Measurements from ENCODE around the gene KMT2B.
A peak's percentile ranks its signal among the peaks of the same experiment; 100 is the strongest.

KMT2B gene

DNA sequence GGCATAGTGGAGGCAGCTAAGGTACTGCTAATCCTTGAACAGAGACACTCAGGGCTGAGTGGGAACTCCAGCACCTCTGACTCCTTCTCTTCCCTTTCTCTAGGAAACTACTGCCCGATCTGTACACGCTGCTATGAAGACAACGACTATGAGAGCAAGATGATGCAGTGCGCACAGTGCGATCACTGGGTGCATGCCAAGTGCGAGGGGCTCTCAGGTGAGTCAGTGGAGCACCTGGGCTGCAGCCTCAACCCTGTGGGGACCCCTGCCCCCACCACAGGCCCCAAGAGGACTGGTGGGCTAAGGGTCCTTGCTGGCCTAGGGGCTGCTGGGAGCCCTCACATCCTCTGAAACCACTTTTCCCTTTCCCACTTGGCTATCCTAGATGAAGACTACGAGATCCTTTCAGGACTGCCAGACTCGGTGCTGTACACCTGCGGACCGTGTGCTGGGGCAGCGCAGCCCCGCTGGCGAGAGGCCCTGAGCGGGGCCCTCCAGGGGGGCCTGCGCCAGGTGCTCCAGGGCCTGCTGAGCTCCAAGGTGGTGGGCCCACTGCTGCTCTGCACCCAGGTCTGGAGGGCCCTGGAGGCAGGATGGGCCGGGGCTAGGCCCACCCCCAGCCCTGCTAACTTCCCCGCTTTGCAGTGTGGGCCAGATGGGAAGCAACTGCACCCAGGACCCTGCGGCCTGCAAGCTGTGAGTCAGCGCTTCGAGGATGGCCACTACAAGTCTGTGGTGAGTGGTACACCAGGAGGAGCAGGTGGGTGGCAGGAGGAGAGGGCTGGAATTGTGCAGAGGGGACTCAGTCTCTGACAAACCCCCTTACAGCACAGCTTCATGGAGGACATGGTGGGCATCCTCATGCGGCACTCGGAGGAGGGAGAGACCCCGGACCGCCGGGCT, 9.5 kb downstream of the KMT2B start:
- DNase-seq: no peak

DNA sequence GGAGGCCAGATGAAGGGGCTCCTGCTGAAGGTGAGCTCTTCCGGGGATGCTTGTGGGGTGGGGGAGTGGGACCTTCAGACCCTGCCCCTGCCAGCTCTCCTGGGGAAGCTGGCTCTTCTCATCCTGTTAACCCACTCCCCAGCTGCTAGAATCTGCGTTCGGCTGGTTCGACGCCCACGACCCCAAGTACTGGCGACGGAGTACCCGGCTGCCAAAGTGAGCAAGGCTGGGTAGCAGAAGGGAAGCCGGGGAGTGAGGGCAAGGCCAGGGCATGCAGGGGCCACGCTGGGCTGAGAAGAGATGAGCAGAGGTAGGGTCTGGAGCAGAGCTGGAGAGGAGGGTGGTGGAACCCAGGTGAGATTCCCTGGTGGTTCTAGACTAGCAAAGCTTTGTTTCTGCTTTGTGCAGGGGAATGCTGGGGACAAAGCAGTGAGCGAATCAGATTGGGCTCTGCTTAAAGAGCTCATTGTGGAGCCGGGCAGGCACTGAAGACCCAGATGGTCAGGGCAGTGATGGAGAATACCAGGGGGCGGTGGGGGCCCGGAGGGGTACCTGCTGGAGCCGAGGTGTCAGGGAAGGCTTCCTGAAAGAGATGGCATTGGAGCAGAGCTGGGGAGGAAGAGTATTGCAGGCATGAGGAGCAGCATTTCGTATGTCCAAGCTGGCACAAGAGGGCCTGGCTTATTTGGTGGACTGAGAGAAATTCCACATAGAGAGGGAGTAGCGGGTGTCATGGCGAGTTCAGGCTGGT, 10.3 kb downstream of the KMT2B start:
- DNase-seq: no peak

DNA sequence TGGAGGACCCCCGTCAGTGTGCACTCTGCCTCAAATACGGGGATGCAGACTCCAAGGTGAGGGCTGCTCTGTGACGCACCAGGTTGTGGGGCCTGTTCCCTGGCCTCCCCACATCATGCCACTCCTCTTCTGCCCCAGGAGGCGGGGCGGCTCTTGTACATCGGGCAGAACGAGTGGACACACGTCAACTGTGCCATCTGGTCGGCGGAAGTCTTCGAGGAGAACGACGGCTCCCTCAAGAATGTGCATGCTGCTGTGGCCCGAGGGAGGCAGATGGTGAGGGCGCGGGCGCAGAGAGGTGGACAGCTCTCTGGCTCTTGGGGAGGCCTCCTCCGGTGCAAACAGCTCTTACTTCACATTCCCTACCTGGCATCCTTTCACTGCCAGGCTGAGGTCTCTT, 11.2 kb downstream of the KMT2B start:
- DNase-seq: no peak

DNA sequence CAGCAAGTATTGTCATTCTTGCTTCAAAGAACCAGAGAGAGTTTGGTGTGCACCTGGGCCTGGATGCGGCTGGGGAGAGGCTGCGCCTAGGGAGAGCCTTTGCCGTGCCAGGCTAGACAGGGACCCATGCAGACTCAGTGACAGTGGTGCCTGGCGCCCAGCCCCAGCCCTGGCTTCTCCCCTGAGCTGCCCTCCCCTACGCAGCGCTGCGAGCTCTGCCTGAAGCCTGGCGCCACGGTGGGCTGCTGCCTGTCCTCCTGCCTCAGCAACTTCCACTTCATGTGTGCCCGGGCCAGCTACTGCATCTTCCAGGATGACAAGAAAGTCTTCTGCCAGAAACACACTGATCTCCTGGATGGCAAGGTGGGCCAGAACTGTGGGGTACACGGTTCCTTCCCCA, 12.0 kb downstream of the KMT2B start:
- no peak for DNase-seq

DNA sequence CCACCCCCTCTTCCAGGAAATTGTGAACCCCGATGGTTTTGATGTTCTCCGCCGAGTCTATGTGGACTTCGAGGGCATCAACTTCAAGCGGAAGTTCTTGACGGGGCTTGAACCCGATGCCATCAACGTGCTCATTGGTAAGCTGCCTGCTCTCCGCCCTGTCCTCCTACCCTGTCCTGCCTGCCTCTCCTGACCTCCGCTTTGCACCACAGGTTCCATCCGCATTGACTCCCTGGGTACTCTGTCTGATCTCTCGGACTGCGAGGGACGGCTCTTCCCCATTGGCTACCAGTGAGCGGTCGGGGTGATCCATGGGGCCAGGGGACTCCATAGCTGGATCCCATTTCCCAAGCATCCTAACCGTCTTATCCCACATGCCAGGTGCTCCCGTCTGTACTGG, 12.5 kb downstream of the KMT2B start:
- DNase-seq: no peak

DNA sequence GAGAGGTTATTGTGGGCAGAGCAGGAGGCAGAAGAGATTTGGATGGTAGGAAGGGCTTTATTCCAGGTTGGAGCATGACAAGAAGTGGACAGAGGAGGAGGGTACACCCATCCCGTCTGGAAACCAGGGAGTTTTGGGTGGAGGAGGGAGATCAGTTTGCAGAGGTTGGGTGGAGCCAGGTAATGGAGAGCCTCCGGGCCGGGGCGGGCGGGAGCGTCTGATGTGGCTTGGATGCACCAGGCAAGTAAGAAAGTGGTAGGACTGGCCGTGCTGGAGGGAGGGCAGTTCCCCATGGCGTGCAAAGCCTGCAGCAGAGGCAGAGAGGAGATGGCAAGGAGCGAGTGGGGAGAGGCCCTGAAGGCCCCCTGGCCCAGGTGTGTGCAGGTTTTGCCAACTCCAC, 13.6 kb downstream of the KMT2B start:
- DNase-seq: no peak

DNA sequence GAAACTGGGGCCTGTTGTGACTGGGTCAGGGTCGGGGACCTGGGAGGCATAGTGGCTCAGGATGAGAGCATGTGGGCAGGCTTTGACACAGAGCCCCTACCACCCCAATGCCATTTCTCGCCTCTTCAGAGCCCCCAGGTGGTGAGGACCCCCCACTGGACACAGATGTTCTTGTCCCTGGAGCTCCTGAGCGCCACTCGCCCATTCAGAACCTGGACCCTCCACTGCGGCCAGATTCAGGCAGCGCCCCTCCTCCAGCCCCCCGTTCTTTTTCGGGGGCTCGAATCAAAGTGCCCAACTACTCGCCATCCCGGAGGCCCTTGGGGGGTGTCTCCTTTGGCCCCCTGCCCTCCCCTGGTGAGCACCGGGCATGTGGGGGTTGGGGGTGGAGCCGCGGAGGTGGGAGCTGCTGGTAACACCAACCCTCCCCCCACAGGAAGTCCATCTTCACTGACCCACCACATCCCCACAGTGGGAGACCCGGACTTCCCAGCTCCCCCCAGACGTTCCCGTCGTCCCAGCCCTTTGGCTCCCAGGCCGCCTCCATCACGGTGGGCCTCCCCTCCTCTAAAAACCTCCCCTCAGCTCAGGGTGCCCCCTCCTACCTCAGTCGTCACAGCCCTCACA, 14.1 kb downstream of the KMT2B start:
- no peak for DNase-seq

DNA sequence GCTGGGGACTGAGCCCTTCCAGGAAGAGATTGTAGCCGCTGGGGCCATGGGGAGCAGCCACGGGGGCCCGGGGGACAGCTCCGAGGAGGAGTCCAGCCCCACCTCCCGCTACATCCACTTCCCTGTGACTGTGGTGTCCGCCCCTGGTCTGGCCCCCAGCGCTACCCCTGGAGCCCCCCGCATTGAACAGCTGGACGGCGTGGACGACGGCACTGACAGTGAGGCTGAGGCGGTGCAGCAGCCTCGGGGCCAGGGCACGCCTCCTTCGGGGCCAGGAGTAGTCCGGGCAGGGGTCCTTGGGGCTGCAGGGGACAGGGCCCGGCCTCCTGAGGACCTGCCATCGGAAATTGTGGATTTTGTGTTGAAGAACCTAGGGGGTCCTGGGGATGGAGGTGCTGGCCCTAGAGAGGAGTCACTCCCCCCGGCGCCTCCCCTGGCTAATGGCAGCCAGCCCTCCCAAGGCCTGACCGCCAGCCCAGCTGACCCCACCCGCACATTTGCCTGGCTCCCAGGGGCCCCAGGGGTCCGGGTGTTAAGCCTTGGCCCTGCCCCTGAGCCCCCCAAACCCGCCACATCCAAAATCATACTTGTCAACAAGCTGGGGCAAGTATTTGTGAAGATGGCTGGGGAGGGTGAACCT, 14.9 kb downstream of the KMT2B start:
- DNase-seq: no peak

DNA sequence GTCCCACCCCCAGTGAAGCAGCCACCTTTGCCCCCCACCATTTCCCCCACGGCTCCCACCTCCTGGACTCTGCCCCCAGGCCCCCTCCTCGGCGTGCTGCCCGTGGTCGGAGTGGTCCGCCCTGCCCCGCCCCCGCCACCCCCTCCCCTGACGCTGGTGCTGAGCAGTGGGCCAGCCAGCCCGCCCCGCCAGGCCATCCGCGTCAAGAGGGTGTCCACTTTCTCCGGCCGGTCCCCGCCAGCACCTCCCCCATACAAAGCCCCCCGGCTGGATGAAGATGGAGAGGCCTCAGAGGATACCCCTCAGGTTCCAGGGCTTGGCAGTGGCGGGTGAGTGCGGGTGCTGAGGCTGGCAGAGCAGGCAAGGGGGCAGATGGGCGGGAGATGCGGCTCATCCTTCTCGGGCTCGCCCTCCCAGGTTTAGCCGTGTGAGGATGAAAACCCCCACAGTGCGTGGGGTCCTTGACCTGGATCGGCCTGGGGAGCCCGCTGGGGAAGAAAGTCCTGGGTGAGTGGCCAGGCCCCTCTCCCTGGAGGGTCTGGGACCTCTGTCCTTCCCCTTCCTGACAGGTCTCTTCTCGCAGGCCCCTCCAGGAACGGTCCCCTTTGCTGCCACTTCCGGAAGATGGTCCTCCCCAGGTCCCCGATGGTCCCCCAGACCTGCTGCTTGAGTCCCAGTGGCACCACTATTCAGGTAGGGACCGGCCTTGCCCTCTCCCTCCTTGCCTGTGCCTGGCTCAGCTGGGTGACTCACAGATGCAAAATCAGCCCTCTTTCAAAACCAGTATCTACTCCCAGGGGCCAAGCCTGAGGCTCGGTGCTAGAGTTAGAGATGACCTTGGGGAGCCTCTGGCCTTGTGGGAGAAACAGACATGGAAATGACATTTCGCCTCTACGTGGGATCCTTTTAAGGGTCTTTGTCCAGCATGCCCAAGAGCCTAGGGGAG, 15.7 kb downstream of the KMT2B start:
- no peak for DNase-seq

DNA sequence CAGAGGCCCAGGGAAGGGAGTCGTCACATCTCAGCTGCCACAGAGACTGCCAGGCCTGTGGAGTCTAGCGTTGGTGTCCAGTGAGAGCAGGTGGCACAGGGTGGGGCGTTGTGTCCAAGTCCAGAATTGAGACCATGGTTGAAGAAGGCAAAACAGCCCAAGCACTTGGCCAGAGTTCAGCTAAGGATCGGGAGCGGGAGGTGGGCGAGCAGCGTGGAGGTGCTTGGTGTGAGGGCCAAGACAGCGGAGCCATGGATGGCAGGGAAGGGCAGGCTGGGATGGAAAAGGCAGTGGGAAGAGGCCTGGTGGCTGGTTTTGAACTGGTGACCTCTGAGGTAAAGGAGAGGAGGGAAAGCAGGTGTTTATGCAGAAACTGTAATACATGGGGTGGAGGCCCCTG, 16.5 kb downstream of the KMT2B start:
- no peak for DNase-seq

DNA sequence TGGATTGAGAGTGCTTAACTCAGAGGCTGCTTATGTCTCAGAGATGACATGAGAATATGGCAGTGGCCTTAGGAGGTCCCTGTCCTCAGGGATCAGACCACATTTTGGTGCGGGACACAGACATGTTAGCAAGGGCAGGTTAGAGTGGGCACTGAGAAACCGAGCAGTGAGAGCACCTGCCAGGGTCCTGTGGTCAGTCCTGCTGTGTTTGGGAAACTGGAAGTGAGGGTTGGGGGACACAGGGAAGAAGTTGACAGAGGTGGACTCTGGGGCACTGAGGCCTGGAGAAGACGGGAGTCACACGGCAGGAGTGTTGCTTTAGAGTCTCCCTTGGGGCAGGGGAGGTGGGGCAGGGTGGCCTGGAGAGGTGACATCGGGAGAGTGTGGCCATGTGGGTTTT, 17.1 kb downstream of the KMT2B start:
- no peak for DNase-seq

DNA sequence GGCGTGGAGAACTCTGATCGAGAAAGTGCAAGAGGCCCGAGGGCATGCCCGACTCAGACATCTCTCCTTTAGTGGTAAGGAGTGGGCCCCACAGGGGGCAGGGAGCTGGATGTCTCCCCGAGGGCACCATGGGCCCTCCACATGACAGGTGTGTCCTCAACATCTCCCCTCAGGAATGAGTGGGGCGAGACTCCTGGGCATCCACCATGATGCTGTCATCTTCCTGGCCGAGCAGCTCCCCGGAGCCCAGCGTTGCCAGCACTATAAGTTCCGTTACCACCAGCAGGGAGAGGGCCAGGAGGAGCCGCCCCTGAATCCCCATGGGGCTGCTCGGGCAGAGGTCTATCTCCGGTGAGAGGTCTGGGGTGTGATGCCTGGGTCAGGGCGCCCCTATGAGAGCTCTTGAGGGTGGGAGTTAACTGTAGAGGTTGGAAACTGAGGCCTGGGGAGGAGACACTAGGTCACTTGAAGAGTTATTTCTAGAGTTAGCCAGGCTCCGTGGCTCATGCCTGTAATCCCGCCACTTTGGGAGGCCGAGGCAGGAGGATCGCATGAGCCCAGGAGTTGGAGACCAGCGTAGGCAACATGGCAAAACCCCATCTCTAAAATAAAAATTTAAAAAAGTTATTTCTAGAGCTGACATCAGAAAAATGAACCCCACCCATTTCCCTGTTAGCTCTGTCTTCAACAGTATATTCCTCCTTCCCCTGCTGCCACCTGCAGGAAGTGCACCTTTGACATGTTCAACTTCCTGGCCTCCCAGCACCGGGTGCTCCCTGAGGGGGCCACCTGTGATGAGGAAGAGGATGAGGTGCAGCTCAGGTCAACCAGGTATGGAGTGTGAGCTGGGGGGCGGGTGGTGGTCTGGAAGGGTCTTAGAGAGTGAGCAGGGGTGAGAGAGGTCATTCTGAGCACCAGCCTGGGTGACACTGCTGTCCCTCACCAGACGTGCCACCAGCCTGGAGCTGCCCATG, 19.4 kb downstream of the KMT2B start:
- no peak for DNase-seq

DNA sequence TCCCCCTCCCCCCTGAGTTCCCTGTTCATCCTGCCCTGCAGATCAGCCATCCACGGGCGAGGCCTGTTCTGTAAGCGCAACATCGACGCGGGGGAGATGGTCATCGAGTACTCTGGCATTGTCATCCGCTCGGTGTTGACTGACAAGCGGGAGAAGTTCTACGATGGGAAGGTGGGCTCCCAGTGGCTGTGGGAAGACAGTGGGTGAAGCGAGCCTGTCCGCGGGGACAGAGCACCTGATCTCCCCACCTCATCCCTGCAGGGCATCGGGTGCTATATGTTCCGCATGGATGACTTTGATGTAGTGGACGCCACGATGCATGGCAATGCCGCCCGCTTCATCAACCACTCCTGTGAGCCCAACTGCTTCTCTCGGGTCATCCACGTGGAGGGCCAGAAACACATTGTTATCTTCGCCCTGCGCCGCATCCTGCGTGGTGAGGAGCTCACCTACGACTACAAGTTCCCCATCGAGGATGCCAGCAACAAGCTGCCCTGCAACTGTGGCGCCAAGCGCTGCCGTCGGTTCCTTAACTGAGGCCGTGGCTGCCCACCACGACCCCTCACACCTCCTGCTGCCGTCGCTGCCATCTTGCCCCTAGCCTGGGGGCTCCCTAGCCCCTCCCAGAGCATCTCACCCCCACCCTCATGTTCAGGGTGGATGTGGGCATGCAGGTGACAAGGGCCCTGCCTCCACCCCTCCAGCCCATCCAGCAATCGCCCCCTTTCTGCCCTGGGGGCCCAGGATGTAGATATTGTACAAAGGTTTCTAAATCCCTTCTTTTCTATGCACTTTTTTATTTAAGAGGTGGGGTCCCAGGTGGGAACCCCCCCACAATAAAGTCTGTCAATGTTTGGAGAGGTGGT, 20.5 kb downstream of the KMT2B start:
- DNase-seq: no peak

DNA sequence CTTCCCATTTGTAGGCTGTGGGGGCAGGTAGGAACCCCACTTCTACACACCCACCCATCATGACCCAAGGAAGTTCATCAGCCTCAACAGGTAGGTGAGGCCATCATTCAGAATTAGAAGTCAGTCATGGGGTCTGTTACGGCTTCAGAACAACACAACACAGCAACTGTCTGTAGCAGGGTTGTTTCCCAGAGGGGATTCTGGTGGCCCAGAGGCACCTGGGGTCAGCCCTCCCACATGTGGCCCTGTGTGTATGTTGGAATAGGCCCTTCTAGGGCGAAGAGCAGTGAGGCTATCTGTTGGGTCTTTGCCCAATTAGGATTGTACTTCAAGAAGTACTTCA, 21.1 kb downstream of the KMT2B start:
- DNase-seq: no peak

DNA sequence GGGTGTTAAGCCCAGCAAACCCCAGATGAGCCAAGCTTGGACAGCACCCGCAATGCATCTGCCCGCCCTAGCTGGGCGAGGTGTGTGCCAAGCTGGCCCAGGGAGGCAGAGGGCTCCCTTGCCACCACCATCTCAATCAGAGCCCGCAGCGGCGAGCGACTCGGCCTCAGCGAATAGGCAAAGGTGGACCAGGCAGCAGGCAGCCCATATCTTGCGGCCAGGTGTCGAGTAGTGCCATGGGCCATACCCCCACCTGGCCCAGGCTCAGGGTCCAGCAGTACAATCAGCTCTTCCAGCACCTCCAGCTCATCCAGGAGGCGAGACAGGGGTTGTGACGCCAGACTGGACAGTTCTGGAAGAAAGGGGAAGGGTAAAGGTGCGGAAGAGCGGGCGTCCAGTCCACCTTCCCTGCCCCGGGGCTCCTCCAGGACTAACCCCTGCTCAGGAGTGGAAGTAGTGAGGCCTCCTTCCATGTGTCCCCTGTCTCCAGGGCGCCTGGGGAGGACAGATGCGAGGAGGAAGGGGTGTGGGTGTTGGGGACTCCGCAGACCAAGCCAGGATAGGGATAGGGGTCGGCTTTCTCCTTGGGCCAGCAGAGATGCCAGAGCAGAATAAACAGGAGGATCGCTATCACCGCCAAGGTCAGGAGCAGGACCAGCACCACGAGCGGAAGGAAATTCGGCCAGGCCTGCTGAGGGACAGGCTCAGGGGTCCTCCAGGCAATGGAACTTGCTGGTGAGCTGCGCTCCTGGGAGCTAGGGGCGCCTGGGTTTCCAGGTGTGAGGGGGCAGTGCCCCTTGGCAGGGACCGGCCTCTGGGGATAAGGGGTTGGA, 21.7 kb downstream of the KMT2B start:
- no peak for DNase-seq

DNA sequence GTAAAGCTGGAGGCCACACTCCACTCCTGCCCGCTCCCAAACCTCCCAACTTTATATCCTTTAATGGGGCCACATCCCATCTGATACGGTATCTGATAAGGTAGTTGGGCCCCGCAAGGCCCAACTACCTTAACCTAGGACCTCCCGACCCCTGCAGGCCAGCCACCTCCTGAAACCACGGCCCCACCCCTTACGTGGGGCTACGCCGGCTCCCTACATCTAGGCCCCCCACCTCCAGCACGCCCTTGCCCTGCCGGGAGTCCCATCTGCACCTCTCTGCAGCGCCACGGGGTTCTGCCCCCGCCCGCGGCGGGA, 22.3 kb downstream of the KMT2B start:
- DNase-seq: no peak

DNA sequence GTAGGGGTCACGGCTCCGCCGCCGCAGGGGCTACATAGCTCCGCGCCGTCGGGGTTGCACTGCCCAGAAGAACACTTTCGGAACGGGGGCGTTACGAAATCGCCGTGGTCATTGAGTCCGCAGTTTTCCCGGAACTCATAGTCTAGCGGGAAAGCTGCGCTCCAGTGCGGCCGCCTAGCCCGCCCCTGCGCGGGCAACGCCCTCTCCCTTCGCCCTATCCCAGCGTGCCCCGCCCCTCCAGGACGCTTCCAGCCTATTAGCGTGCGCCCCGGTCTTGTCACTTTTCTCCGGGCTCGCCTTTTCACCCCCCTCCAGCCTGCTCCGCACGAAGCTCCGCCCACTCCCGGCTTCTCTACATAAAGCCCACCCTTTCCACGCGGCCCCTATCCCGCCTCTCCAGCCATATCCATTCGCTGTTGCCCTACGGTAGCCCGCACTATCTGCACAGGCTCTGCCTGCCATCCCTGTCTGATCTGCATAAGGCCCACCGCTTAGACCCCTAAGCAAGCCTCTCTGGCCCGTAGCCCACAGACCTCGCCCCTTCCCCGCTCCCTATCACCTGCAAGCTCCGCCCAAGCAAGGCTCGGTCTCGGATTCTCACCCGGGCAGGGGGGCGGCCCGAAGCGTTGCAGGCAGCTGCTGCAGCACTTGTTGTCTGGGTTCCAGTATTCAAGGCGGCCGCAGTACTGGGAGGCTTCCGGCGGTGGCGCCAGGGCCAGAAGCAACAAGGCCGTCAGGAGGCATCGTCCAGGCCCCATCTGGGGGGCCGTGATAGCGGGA, 22.8 kb downstream of the KMT2B start:
- DNase-seq: peak; percentile 84

DNA sequence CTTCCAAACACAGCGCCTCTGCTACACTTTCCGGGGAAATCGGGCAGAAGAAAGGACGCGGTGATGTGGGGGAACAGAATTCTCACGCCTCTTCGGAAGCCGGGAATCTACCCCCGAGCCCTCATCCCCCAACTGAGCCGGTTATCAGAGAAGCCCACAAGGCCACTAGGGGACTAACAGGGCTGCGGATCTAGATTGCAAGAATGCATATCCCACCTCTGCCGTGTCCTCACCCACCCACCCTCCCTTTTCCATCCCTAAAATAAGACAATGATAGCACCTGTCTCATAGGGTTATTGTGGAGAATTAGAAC, 23.4 kb downstream of the KMT2B start:
- no peak for DNase-seq

Data from KG1 (cell line).